NCI-H187 (cell line): ENCODE results near the gene CCN2.

Source experiments
- DNase-seq, 2 experiments: peaks; one replicate each; lab custom pipeline; 2025; lab: John Stamatoyannopoulos, UW

Gene CCN2

GRCh38 chr6:131967948-131968347, 16.8 kb upstream of the CCN2 start:
- no peak for DNase-seq

- no peak for DNase-seq
Measured at GRCh38 chr6:131966443-131966842, 15.3 kb upstream of the CCN2 start.

- DNase-seq, result no peak
Measured at GRCh38 chr6:131963063-131963462, 11.9 kb upstream of the CCN2 start.

GRCh38 chr6:131960371-131961133, 9.4 kb upstream of the CCN2 start:
- DNase-seq, result no peak

GRCh38 chr6:131958542-131959470, 7.6 kb upstream of the CCN2 start:
- DNase-seq, result no peak

- DNase-seq, result no peak
Measured at GRCh38 chr6:131958095-131958494, 6.9 kb upstream of the CCN2 start.

GRCh38 chr6:131955876-131956275, 4.7 kb upstream of the CCN2 start:
- no peak for DNase-seq

GRCh38 chr6:131955192-131955591, 4.0 kb upstream of the CCN2 start:
- no peak for DNase-seq

- DNase-seq, result no peak
Measured at GRCh38 chr6:131954775-131955107, 3.6 kb upstream of the CCN2 start.

GRCh38 chr6:131954059-131954774, 3.0 kb upstream of the CCN2 start:
- DNase-seq, result no peak

- no peak for DNase-seq
Measured at GRCh38 chr6:131952886-131953509, 1.8 kb upstream of the CCN2 start.

- DNase-seq, result no peak
Measured at GRCh38 chr6:131951576-131952230, 531 bp upstream of the CCN2 start.

- no peak for DNase-seq
Measured at GRCh38 chr6:131949909-131950766, 1.0 kb downstream of the CCN2 start.

- no peak for DNase-seq
Measured at GRCh38 chr6:131949620-131949908, 1.6 kb downstream of the CCN2 start.

- no peak for DNase-seq
Measured at GRCh38 chr6:131948692-131949619, 2.2 kb downstream of the CCN2 start.

GRCh38 chr6:131947986-131948661, 3.0 kb downstream of the CCN2 start:
- no peak for DNase-seq

GRCh38 chr6:131946992-131947955, 3.9 kb downstream of the CCN2 start:
- DNase-seq, result no peak

GRCh38 chr6:131946404-131946991, 4.7 kb downstream of the CCN2 start:
- DNase-seq, result no peak
